ENCODE measurements around the gene CRELD1. TPM values are rescaled to one million over a fixed set of nuclear protein-coding genes. Genes with fewer than 3 reads are reported as not detected.
"Not testable (repeated sequence)": the region's sequence is repeated elsewhere in the genome, so short reads cannot be mapped to it uniquely, and the experiment has no call there.

CRELD1 gene
- total and polyA plus RNA-seq, 12 donors = 49.5 to 92.1 (median 65.4) TPM

DNA sequence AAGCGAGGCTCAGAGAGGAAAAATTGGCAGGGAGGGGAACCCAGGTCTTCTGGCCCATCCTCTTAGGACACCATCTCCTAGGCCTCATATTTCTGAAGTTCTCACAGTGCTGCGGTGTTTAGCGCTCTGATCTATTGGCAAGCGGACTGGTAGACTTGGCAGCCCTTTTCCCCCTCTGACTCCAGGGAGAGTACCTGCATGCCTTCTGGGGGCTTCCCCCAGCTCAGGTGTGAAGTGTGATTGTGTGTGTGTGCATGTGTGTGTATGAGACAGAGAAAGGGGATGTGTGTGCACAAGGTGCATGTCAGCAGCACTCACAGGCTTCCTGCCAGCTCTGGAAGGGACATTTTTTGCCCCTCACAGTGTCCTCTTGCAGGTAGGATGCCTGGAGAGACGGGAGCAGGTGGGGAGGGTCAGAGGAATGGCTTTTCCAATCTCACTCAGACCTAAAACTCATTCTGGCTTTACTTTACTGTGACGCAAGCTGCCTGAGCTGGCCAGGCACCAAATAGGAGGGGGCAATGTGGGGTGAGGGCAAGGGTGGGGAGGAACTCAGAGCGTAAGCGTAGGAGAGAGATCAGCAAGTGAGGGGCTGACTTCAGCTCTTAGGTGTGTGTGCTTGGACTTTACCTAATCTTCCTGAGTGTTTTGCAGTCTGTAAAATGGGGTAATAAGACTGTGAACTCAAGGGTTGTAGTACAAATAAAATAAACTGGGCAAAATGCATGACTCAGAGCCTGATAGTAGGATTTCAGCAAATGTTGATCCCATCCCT, 35.0 kb upstream of the CRELD1 start:
- H3K4me3 ChIP-seq = no peak overlapping the region
- peaks cover 0 to 8% (median 0%) of the 10 kb centered on the region in 9 donors for H3K36me3 ChIP-seq
- no peak overlapping the region for H3K27ac ChIP-seq
- DNase-seq (no peak), ATAC-seq (no peak)
- WGBS, 2 donors = 81 to 84% methylated on average over 8 of the region's 8 CpGs
- peaks cover 0 to 32% (median 10%) of the 10 kb centered on the region in 9 donors for H3K4me1 ChIP-seq
- intact Hi-C loops (cut with DNase I) = no loop called here
- H3K27me3 ChIP-seq = no peaks in the 10 kb centered on the region
- H3K9me3 ChIP-seq = no peaks in the 10 kb centered on the region
- TF ChIP-seq, protein P1, sequence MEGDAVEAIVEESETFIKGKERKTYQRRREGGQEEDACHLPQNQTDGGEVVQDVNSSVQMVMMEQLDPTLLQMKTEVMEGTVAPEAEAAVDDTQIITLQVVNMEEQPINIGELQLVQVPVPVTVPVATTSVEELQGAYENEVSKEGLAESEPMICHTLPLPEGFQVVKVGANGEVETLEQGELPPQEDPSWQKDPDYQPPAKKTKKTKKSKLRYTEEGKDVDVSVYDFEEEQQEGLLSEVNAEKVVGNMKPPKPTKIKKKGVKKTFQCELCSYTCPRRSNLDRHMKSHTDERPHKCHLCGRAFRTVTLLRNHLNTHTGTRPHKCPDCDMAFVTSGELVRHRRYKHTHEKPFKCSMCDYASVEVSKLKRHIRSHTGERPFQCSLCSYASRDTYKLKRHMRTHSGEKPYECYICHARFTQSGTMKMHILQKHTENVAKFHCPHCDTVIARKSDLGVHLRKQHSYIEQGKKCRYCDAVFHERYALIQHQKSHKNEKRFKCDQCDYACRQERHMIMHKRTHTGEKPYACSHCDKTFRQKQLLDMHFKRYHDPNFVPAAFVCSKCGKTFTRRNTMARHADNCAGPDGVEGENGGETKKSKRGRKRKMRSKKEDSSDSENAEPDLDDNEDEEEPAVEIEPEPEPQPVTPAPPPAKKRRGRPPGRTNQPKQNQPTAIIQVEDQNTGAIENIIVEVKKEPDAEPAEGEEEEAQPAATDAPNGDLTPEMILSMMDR (IDR thresholded peaks at IDR 0.05) = no peak

DNA sequence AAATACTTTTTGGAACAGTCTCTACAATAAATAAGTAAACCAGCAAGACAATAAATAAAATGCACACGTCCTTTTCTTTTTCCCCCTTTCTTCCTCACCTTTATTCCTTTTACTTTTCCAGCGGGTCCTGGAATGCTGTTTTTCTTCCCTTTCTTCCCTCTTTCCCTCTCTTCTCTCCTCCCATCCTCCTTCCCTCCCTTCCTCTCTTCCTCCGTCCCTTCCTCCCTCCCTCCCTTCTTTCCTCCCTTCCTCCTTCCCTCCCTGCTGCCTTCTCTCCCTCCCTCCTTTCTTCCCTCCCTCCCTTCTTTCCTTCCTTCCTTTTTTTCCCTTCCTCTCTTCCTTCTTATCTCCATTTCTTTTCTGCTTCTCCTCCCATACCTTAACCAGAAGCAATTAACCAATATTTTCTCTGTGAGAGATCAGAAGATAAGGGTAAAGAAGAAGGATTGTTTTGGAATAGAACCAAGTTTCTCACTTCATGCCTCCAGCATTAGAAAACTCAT, 34.3 kb upstream of the CRELD1 start:
- TF ChIP-seq, protein P1 (IDR thresholded peaks at IDR 0.05) = no peak
- no peaks in the 10 kb centered on the region for H3K27me3 ChIP-seq
- intact Hi-C loops (cut with DNase I) = no loop called here
- H3K27ac ChIP-seq = no peak overlapping the region
- DNase-seq (no peak), ATAC-seq (no peak)
- WGBS, 2 donors = 70% methylated on average over 3 of the region's 3 CpGs
- peaks cover 0 to 4% (median 0%) of the 10 kb centered on the region in 9 donors for H3K36me3 ChIP-seq
- H3K4me3 ChIP-seq = no peak overlapping the region
- H3K9me3 ChIP-seq = no peaks in the 10 kb centered on the region
- H3K4me1 ChIP-seq = peaks cover 0 to 30% (median 10%) of the 10 kb centered on the region in 9 donors

DNA sequence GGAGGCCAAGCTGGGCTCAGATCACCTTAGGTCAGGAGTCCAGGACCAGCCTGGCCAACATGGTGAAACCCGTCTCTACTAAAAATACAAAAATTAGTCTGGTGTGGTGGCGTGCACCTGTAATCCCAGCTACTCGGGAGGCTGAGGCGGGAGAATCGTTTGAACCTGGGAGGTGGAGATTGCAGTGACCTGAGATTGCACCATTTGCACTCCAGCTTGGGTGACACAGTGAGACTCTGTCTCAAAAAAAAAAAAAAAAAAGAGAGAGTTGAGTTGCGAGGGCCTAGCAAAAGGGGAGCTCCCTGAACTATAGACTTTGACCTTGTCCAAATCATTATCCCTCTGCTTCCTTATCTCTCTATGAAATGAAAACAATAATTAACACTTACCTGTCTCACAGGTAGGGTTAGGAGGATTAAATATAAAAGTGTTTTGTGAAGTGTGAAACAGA, 32.6 kb upstream of the CRELD1 start:
- DNase-seq; H3K27me3 ChIP-seq; H3K9me3 ChIP-seq; H3K36me3 ChIP-seq; ATAC-seq; H3K27ac ChIP-seq; intact Hi-C loops (cut with DNase I); H3K4me3 ChIP-seq: not testable (repeated sequence)
- H3K4me1 ChIP-seq = peaks cover 0 to 28% (median 10%) of the 10 kb centered on the region in 9 donors
- 92 to 94% methylated on average over 6 of the region's 6 CpGs for WGBS, 2 donors

DNA sequence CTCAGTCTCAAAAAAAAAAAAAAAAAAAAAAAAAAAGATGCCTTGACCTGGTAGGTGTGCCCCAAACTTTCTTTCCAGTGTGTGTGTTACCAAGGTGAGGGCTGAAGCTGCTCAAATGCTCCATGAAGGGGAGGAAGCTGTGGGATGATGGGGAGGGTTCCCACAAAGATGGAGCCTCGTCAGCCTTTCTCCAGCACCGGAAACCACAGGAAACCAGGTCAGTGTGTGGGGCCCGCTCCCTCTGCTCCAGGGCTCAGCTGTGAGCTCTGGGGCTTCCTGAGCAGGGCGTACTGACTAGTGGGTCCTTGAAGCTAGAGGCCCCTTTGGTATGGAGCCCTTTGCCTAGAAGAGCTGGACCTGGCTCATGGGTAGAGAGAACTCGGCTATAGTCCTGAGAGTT, 31.7 kb upstream of the CRELD1 start:
- no peak for DNase-seq
- no peaks in the 10 kb centered on the region for H3K27me3 ChIP-seq
- intact Hi-C loops (cut with DNase I) = no loop called here
- WGBS, 2 donors = 74 to 77% methylated on average over 5 of the region's 5 CpGs
- TF ChIP-seq, protein P1 (IDR thresholded peaks at IDR 0.05) = no peak
- ATAC-seq = no peak
- no peaks in the 10 kb centered on the region for H3K9me3 ChIP-seq
- H3K4me1 ChIP-seq = peaks cover 0 to 28% (median 10%) of the 10 kb centered on the region in 9 donors
- H3K36me3 ChIP-seq = no peaks in the 10 kb centered on the region
- H3K4me3 ChIP-seq = no peak overlapping the region
- no peak overlapping the region for H3K27ac ChIP-seq

Measured in heart right ventricle (tissue), 16 donors.